Measurements from ENCODE around the gene LRRC3B.
"Not testable (repeated sequence)": the region's sequence is repeated elsewhere in the genome, so short reads cannot be mapped to it uniquely, and the experiment has no call there.

The LRRC3B gene

GRCh38 chr3:26622621-26623418 lies at the start of gene LRRC3B:
LRRC3B (plus strand) TSS chr3:26622772; CDS start chr3:26709673, 86,901 bp downstream.
- no peak for DNase-seq

- no peak for DNase-seq
Observed at GRCh38 chr3:26574766-26575165, 47.8 kb upstream of the LRRC3B start.

- no peak for DNase-seq
Observed at GRCh38 chr3:26579116-26579515, 43.5 kb upstream of the LRRC3B start.

GRCh38 chr3:26587571-26587970 lies 35.0 kb upstream of the LRRC3B start:
- DNase-seq = no peak

GRCh38 chr3:26588931-26589330 lies 33.6 kb upstream of the LRRC3B start:
- DNase-seq = no peak

- DNase-seq = no peak
Observed at GRCh38 chr3:26589678-26590077, 32.9 kb upstream of the LRRC3B start.

GRCh38 chr3:26590919-26591484 lies 31.6 kb upstream of the LRRC3B start:
- DNase-seq = no peak

GRCh38 chr3:26591926-26592325 lies 30.6 kb upstream of the LRRC3B start:
- DNase-seq = no peak

- DNase-seq = no peak
Observed at GRCh38 chr3:26592451-26592850, 30.1 kb upstream of the LRRC3B start.

- DNase-seq = no peak
Observed at GRCh38 chr3:26596335-26596734, 26.2 kb upstream of the LRRC3B start.

- not testable (repeated sequence) for DNase-seq
Observed at GRCh38 chr3:26603311-26603710, 19.3 kb upstream of the LRRC3B start.

- not testable (repeated sequence) for DNase-seq
Observed at GRCh38 chr3:26603771-26604170, 18.8 kb upstream of the LRRC3B start.

GRCh38 chr3:26614006-26614685 lies 8.4 kb upstream of the LRRC3B start:
- no peak for DNase-seq

GRCh38 chr3:26621176-26621575 lies 1.4 kb upstream of the LRRC3B start:
- DNase-seq = no peak

GRCh38 chr3:26621906-26622620 lies 509 bp upstream of the LRRC3B start:
- no peak for DNase-seq

GRCh38 chr3:26623419-26624208 lies 1.0 kb downstream of the LRRC3B start:
- no peak for DNase-seq

- no peak for DNase-seq
Observed at GRCh38 chr3:26624209-26624765, 1.7 kb downstream of the LRRC3B start.

- DNase-seq = no peak
Observed at GRCh38 chr3:26625187-26625586, 2.6 kb downstream of the LRRC3B start.

- DNase-seq = no peak
Observed at GRCh38 chr3:26627080-26627479, 4.5 kb downstream of the LRRC3B start.

- no peak for DNase-seq
Observed at GRCh38 chr3:26628915-26629314, 6.3 kb downstream of the LRRC3B start.

GRCh38 chr3:26630669-26631389 lies 8.3 kb downstream of the LRRC3B start:
- no peak for DNase-seq

- DNase-seq = no peak
Observed at GRCh38 chr3:26631390-26631738, 8.8 kb downstream of the LRRC3B start.
